IMR-90 (cell line): ENCODE data around the gene PEX11G. TPM values are rescaled to one million over a fixed set of nuclear protein-coding genes. Genes with fewer than 3 reads are reported as not detected.

Source experiments
- ATAC-seq: fragments of 200-7000 bp; cut with Tn5 transposase; 2 replicates; pipeline ENCODE4 v1.9.1; 2020; ENCODE audit warnings: low read depth, mild to moderate bottlenecking, moderate library complexity
- BruUV-seq: library from RNA; stranded (reverse); fragments of 400-500 nt; replicated peaks from 2 replicates; lab custom pipeline; 2021; lab: Mats Ljungman, UMichigan
- CTCF ChIA-PET: fragments of 300-600 bp; formaldehyde crosslinking; extraction: SDS; loops from one replicate; lab custom pipeline; 2021; ENCODE audit warnings: antibody characterized with exemption; lab: Yijun Ruan, JAX
- POLR2A ChIA-PET: fragments of 300-600 bp; sonication (Branson Sonifier 250); formaldehyde crosslinking; loops from one replicate; lab custom pipeline; 2022; ENCODE audit warnings: antibody characterized with exemption; ENCODE audit not compliant: unreplicated experiment; lab: Charles Lee
- DNase-seq: peaks from one replicate; pipeline ENCODE4 v3.0.0; 2013
- H2AFZ ChIP-seq: replicated peaks from 2 replicates; pipeline ENCODE3; 2013; ENCODE audit warnings: low read length, mild to moderate bottlenecking; ENCODE audit not compliant: poor library complexity
- H2AK5ac ChIP-seq: 2 replicates; pipeline ENCODE4 v1.6.1; 2013; ENCODE audit warnings: low read depth, low read length, inconsistent platforms
- H2AK9ac ChIP-seq: replicated peaks from 2 replicates; pipeline ENCODE3; 2013; ENCODE audit warnings: mild to moderate bottlenecking, low read depth, low read length, moderate library complexity; ENCODE audit not compliant: poor library complexity
- H2BK120ac ChIP-seq: 2 replicates; pipeline ENCODE4 v1.6.1; 2013; ENCODE audit warnings: low read depth, low read length, inconsistent platforms
- H2BK15ac ChIP-seq: 3 replicates; pipeline ENCODE4 v1.6.1; 2013; ENCODE audit warnings: low read depth, low read length, inconsistent platforms
- H2BK20ac ChIP-seq: 2 replicates; pipeline ENCODE4 v1.6.1; 2013; ENCODE audit warnings: low read depth, mild to moderate bottlenecking, inconsistent platforms, low read length, moderate library complexity
- H2BK5ac ChIP-seq: 2 replicates; pipeline ENCODE4 v1.6.1; 2013; ENCODE audit warnings: mild to moderate bottlenecking, low read depth, low read length, inconsistent platforms; ENCODE audit not compliant: poor library complexity, severe bottlenecking
- H3K14ac ChIP-seq: replicated peaks from 2 replicates; pipeline ENCODE4 v1.6.1; 2013; ENCODE audit warnings: low read depth, low read length, inconsistent platforms
- H3K18ac ChIP-seq: 2 replicates; pipeline ENCODE4 v1.6.1; 2013; ENCODE audit warnings: low read depth, low read length, control low read depth
- H3K23ac ChIP-seq: 2 replicates; pipeline ENCODE4 v1.6.1; 2013; ENCODE audit warnings: low read depth, low read length, inconsistent platforms
- H3K27ac ChIP-seq: 2 replicates; pipeline ENCODE4 v1.5.1; 2013; ENCODE audit warnings: mild to moderate bottlenecking, control low read depth, low read length; ENCODE audit not compliant: insufficient read depth
- H3K27me3 ChIP-seq: 2 replicates; pipeline ENCODE4 v1.6.1; 2013; ENCODE audit warnings: low read length; ENCODE audit not compliant: control insufficient read depth, insufficient read depth
- H3K36me3 ChIP-seq: 2 replicates; pipeline ENCODE4 v1.6.1; 2013; ENCODE audit warnings: low read length, mixed read lengths; ENCODE audit not compliant: control insufficient read depth, insufficient read depth
- H3K4ac ChIP-seq: 2 replicates; pipeline ENCODE4 v1.6.1; 2013; ENCODE audit warnings: low read depth, low read length, inconsistent platforms
- H3K4me1 ChIP-seq: 2 replicates; pipeline ENCODE4 v1.6.1; 2013; ENCODE audit warnings: low read length, mixed read lengths; ENCODE audit not compliant: control insufficient read depth, insufficient read depth
- H3K4me2 ChIP-seq: 2 replicates; pipeline ENCODE4 v1.6.1; 2013; ENCODE audit warnings: low read depth, mild to moderate bottlenecking, control low read depth, low read length, moderate library complexity
- H3K4me3 ChIP-seq: 2 replicates; pipeline ENCODE4 v1.5.1; 2013; ENCODE audit warnings: low read depth, mild to moderate bottlenecking, control low read depth, low read length, moderate library complexity; ENCODE audit not compliant: insufficient read depth
- H3K56ac ChIP-seq: 2 replicates; pipeline ENCODE4 v1.6.1; 2013; ENCODE audit warnings: low read length, inconsistent platforms; ENCODE audit not compliant: insufficient read depth; ENCODE audit errors: extremely low read depth
- H3K79me1 ChIP-seq, 2 experiments: 2 replicates each; pipeline ENCODE4 v1.6.1; 2013; ENCODE audit warnings: low read length in 2 of 2, inconsistent platforms in 1 of 2, low read depth in 1 of 2
- H3K9ac ChIP-seq: 2 replicates; pipeline ENCODE4 v1.6.1; 2013; ENCODE audit warnings: low read depth, low read length, control low read depth
- H3K9me1 ChIP-seq: 2 replicates; pipeline ENCODE4 v1.6.1; 2013; ENCODE audit warnings: low read length, inconsistent platforms; ENCODE audit not compliant: insufficient read depth
- H3K9me3 ChIP-seq: 2 replicates; pipeline ENCODE4 v1.6.1; 2013; ENCODE audit warnings: low read length; ENCODE audit not compliant: control insufficient read depth, insufficient read depth
- H4K20me1 ChIP-seq: 2 replicates; pipeline ENCODE4 v1.6.1; 2013; ENCODE audit warnings: low read length, inconsistent platforms; ENCODE audit not compliant: insufficient read depth
- H4K5ac ChIP-seq: 2 replicates; pipeline ENCODE4 v1.6.1; 2013; ENCODE audit warnings: mild to moderate bottlenecking, low read depth, low read length, control low read depth
- H4K8ac ChIP-seq, 2 experiments: 2 replicates each; pipeline ENCODE4 v1.6.1; 2013; ENCODE audit warnings: low read depth in 2 of 2, low read length in 2 of 2, control low read depth in 1 of 2, inconsistent platforms in 1 of 2
- H4K91ac ChIP-seq: 2 replicates; pipeline ENCODE4 v1.6.1; 2013; ENCODE audit warnings: low read depth, low read length, inconsistent platforms; ENCODE audit not compliant: insufficient read depth
- BHLHE40 ChIP-seq: fragments of 150-350 bp; IDR thresholded peaks from 2 replicates; pipeline ENCODE4 v1.6.1; 2016; ENCODE audit warnings: mild to moderate bottlenecking, low read depth, low read length
- CEBPB ChIP-seq: IDR thresholded peaks from 2 replicates; pipeline ENCODE4 v1.6.1; 2012; ENCODE audit warnings: low read depth, low read length, improper control_type of control experiment
- CTCF ChIP-seq: conservative IDR thresholded peaks from 2 replicates; pipeline ENCODE4 v1.5.1; 2012; ENCODE audit warnings: mild to moderate bottlenecking, low read depth, low read length, improper control_type of control experiment
- FOS ChIP-seq: fragments of 150-350 bp; IDR thresholded peaks from 2 replicates; pipeline ENCODE4 v1.6.1; 2016; ENCODE audit warnings: low read depth, low read length
- MAFK ChIP-seq: IDR thresholded peaks from 2 replicates; pipeline ENCODE4 v1.6.1; 2012; ENCODE audit warnings: low read depth, low read length, improper control_type of control experiment
- POLR2A ChIP-seq: IDR thresholded peaks from 2 replicates; pipeline ENCODE4 v1.6.1; 2012; ENCODE audit warnings: mild to moderate bottlenecking, low read depth, low read length
- RCOR1 ChIP-seq: IDR thresholded peaks from 2 replicates; pipeline ENCODE4 v1.6.1; 2012; ENCODE audit warnings: mild to moderate bottlenecking, low read length, improper control_type of control experiment; ENCODE audit not compliant: insufficient replicate concordance
- WGBS, 2 experiments: methylation state at CpG; one replicate each; pipeline versions ENCODE4 v1.1.5 to v1.1.7; 2013; ENCODE audit warnings: missing lambda C conversion rate in 2 of 2; ENCODE audit not compliant: insufficient read length in 1 of 2; ENCODE audit errors: extremely low coverage in 2 of 2; 5-methylcytosine and 5-hydroxymethylcytosine counted together
- dilution Hi-C: fragments of 300-500 bp; cut with HindIII; formaldehyde crosslinking; loops from one replicate; pipeline ENCODE4 v1.14.3; 2018; ENCODE audit warnings: low sequenced_read_pairs; ENCODE audit not compliant: unreplicated experiment
- in situ Hi-C: fragments of 300-500 bp; cut with MboI; formaldehyde crosslinking; loops from 3 replicates; pipeline ENCODE4 v1.14.3; 2019; ENCODE audit warnings: low sequenced_read_pairs, inconsistent platforms, mixed read lengths
- intact Hi-C: fragments of 100-400 bp; cut with micrococcal nuclease; formaldehyde crosslinking; loops from 2 replicates; pipeline ENCODE4 v1.10.0; 2022
- polyA plus RNA-seq, 3 experiments: library from polyadenylated mRNA; depleted of rRNA; stranded (reverse); fragments of >200 nt; gene quantifications; 2 replicates each; pipeline ENCODE4 v1.2.3, GENCODE V29; 2012; ENCODE audit warnings: low replicate concordance in 1 of 3
- total RNA-seq: library from RNA; depleted of rRNA; stranded (reverse); fragments of >200 nt; gene quantifications from 2 replicates; pipeline ENCODE4 v1.2.3, GENCODE V29; 2012
- TF ChIP-seq, protein P1 (sequence below): fragments of 150-350 bp; IDR thresholded peaks from 2 replicates; pipeline ENCODE4 v1.6.1; 2016; ENCODE audit warnings: low read depth, mild to moderate bottlenecking, low read length, moderate library complexity, borderline replicate concordance

The PEX11G gene
- total and polyA plus RNA-seq, 2 of the 4 experiments (the other 2 are of a cell fraction) = 0.72 to 1.7 TPM

DNA sequence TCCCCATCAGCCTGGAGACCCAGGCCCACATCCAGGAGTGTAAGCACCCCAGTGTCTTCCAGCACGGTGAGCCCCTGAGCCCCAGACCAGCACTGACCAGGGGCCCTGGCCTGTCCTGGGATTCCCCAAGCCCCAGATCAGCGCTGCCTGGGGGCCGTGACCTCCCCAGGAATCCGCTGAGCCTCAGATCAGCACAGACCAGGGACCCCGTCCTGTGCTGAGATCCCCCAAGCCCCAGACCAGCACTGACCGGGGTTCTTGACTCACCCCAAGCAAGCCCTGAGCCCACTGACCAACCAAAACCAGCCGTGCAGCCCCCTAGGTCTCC lies 39.3 kb upstream of the PEX11G start:
- in situ Hi-C loops = no loop called here
- Histone ChIP-seq H3K36me3 (peaks cover 15% of the 10 kb centered on the region), H3K56ac (no peak overlapping the region), H3K23ac (no peak overlapping the region), H2AFZ (no peak overlapping the region), H3K14ac (no peak overlapping the region), H3K4me3 (no peak overlapping the region), H2AK5ac (no peak overlapping the region), H2BK20ac (no peak overlapping the region), H2AK9ac (no peak overlapping the region), H3K9ac (no peak overlapping the region), H3K4ac (no peak overlapping the region), H4K8ac (no peak overlapping the region), H3K18ac (no peak overlapping the region), H3K9me1 (peaks cover 3% of the 10 kb centered on the region), H4K91ac (no peak overlapping the region), H3K4me1 (peaks cover 2% of the 10 kb centered on the region), H4K5ac (no peak overlapping the region), H3K4me2 (no peak overlapping the region), H3K27ac (no peak overlapping the region), H2BK15ac (no peak overlapping the region), H2BK120ac (no peak overlapping the region), H3K27me3 (no peaks in the 10 kb centered on the region), H2BK5ac (no peak overlapping the region), H3K9me3 (no peaks in the 10 kb centered on the region), H3K79me1 (peaks cover 4 to 16% of the 10 kb centered on the region in 2 experiments), H4K20me1 (no peaks in the 10 kb centered on the region)
- ATAC-seq = no peak
- no peak for DNase-seq
- no TSS peak for BruUV-seq
- intact Hi-C loops = no loop called here
- 98% methylated on average over 6 of the region's 7 CpGs; no CpG with 5 or more reads in 1 of the 2 experiments for WGBS, 2 experiments
- ChIA-PET POLR2A (no interaction called here), CTCF (no interaction called here)
- dilution Hi-C loops = no loop called here
- TF ChIP-seq BHLHE40 (no peak), CEBPB (no peak), MAFK (no peak), POLR2A (no peak), RCOR1 (no peak), CTCF (no peak), FOS (no peak)
- TF ChIP-seq, protein P1, sequence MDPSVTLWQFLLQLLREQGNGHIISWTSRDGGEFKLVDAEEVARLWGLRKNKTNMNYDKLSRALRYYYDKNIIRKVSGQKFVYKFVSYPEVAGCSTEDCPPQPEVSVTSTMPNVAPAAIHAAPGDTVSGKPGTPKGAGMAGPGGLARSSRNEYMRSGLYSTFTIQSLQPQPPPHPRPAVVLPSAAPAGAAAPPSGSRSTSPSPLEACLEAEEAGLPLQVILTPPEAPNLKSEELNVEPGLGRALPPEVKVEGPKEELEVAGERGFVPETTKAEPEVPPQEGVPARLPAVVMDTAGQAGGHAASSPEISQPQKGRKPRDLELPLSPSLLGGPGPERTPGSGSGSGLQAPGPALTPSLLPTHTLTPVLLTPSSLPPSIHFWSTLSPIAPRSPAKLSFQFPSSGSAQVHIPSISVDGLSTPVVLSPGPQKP = no peak
